Left renal cortex interstitium (tissue), 4 donors: ENCODE data around the gene ART1. TPM values are rescaled to one million over a fixed set of nuclear protein-coding genes. Genes with fewer than 3 reads are reported as not detected.
"Not testable (repeated sequence)": the region's sequence is repeated elsewhere in the genome, so short reads cannot be mapped to it uniquely, and the experiment has no call there.

ENCODE experiments used
- DNase-seq, 4 donors: peaks; one replicate each; pipeline ENCODE4 v3.0.0-alpha.2; 2013; ENCODE audit warnings: low read depth in 4 of 4, low spot score in 2 of 4, missing footprints in 1 of 4
- polyA plus RNA-seq, 4 donors: library from polyadenylated mRNA; unstranded; fragments of 120-200 nt; gene quantifications; one replicate each; pipeline ENCODE4 v1.2.1, GENCODE V29; 2013; ENCODE audit not compliant: insufficient read length in 4 of 4

Gene ART1
- polyA plus RNA-seq, 4 donors: 0.18 TPM; not detected in 3

GRCh38 chr11:3631331-3631730, 13.6 kb upstream of the ART1 start:
- no peak for DNase-seq

- DNase-seq: no peak
Observed at GRCh38 chr11:3632070-3632660, 12.8 kb upstream of the ART1 start.

- no peak for DNase-seq
Observed at GRCh38 chr11:3635641-3636375, 9.1 kb upstream of the ART1 start.

GRCh38 chr11:3637201-3637600, 7.7 kb upstream of the ART1 start:
- no peak for DNase-seq

- no peak for DNase-seq
Observed at GRCh38 chr11:3638513-3638912, 6.4 kb upstream of the ART1 start.

GRCh38 chr11:3639841-3640240, 5.1 kb upstream of the ART1 start:
- DNase-seq: no peak

GRCh38 chr11:3641191-3641590, 3.7 kb upstream of the ART1 start:
- no peak for DNase-seq

- no peak for DNase-seq
Observed at GRCh38 chr11:3641701-3642070, 3.2 kb upstream of the ART1 start, which contains the start of gene ART5. ART5 (minus strand) TSS chr11:3641992; CDS start chr11:3641862, 130 bp downstream.

GRCh38 chr11:3642071-3642951, 2.6 kb upstream of the ART1 start:
- DNase-seq: peak; percentile 64 to 82 (median 78)

- DNase-seq: peak in 1 of 4 donors; percentile 6
Observed at GRCh38 chr11:3643102-3643546, 1.8 kb upstream of the ART1 start.

- no peak for DNase-seq
Observed at GRCh38 chr11:3645552-3645951, 624 bp downstream of the ART1 start.

- DNase-seq: not testable (repeated sequence)
Observed at GRCh38 chr11:3648843-3649242, 3.9 kb downstream of the ART1 start.

GRCh38 chr11:3649374-3649773, 4.4 kb downstream of the ART1 start:
- DNase-seq: not testable (repeated sequence)

GRCh38 chr11:3652514-3652913, 7.6 kb downstream of the ART1 start:
- not testable (repeated sequence) for DNase-seq

GRCh38 chr11:3655547-3655946, 10.6 kb downstream of the ART1 start:
- DNase-seq: no peak

GRCh38 chr11:3657331-3657730, 12.4 kb downstream of the ART1 start:
- not testable (repeated sequence) for DNase-seq

GRCh38 chr11:3658252-3658651, 13.3 kb downstream of the ART1 start:
- no peak for DNase-seq

- DNase-seq: no peak
Observed at GRCh38 chr11:3659595-3660515, 14.9 kb downstream of the ART1 start.

GRCh38 chr11:3660960-3661359, 16.0 kb downstream of the ART1 start:
- no peak for DNase-seq

- DNase-seq: no peak
Observed at GRCh38 chr11:3662856-3663255, 17.9 kb downstream of the ART1 start.
